GM12878 (cell line): ENCODE data around the gene PDIA4. TPM values are rescaled to one million over a fixed set of nuclear protein-coding genes. Genes with fewer than 3 reads are reported as not detected.
"Not testable (repeated sequence)": the region's sequence is repeated elsewhere in the genome, so short reads cannot be mapped to it uniquely, and the experiment has no call there.

Experiments used
- ATAC-seq: fragments of 200-7000 bp; cut with Tn5 transposase; 3 replicates; pipeline ENCODE4 v1.9.1; 2020; ENCODE audit warnings: mild to moderate bottlenecking, moderate library complexity
- BruUV-seq: library from RNA; stranded (reverse); fragments of 400-500 nt; replicated peaks from 2 replicates; lab custom pipeline; 2021; lab: Mats Ljungman, UMichigan
- CTCF ChIA-PET: fragments of 300-600 bp; sonication (Branson Sonifier 250); formaldehyde crosslinking; extraction: SDS; loops from one replicate; lab custom pipeline; 2021; ENCODE audit warnings: inconsistent platforms; lab: Yijun Ruan, JAX
- POLR2A ChIA-PET: fragments of 350-600 bp; formaldehyde crosslinking; extraction: SDS; loops from one replicate; lab custom pipeline; 2021; ENCODE audit warnings: inconsistent platforms; lab: Charles Lee
- RAD21 ChIA-PET: fragments of 300-600 bp; sonication (Branson Sonifier 250); formaldehyde crosslinking; loops from one replicate; lab custom pipeline; 2023; ENCODE audit warnings: antibody characterized with exemption; ENCODE audit not compliant: unreplicated experiment; lab: Charles Lee
- SMC1A ChIA-PET: fragments of 300-600 bp; sonication (Branson Sonifier 250); formaldehyde crosslinking; loops from one replicate; lab custom pipeline; 2023; ENCODE audit not compliant: unreplicated experiment, uncharacterized antibody; lab: Charles Lee
- DNase-seq: peaks from one replicate; pipeline ENCODE4 v3.0.0-alpha.2; 2011; ENCODE audit warnings: low read depth, low spot score
- FAIRE-seq: peaks from 3 replicates; lab custom pipeline; 2011; peaks lifted over from hg19 to GRCh38; lab: Jason Lieb, UNC
- H2AFZ ChIP-seq: 2 replicates; pipeline ENCODE4 v1.6.0; 2011; ENCODE audit warnings: low read depth, low read length, control low read depth; ENCODE audit not compliant: control insufficient read depth
- H3K27ac ChIP-seq: 2 replicates; pipeline ENCODE4 v1.5.1; 2011; ENCODE audit warnings: control low read depth; ENCODE audit not compliant: control insufficient read depth, insufficient read depth
- H3K27me3 ChIP-seq, 2 experiments: replicated peaks in 1 of 2; 2 replicates each; pipeline versions ENCODE4 v1.6.0 to v1.6.1; 2011; ENCODE audit warnings: low read length in 1 of 2; ENCODE audit not compliant: control insufficient read depth in 2 of 2, insufficient read depth in 2 of 2
- H3K36me3 ChIP-seq, 2 experiments: 2 replicates each; pipeline ENCODE4 v1.5.1; 2011; ENCODE audit warnings: low read length in 1 of 2; ENCODE audit not compliant: control insufficient read depth in 2 of 2, insufficient read depth in 2 of 2
- H3K4me1 ChIP-seq: 2 replicates; pipeline ENCODE4 v1.6.1; 2011; ENCODE audit warnings: mild to moderate bottlenecking, low read length, moderate library complexity, mixed read lengths; ENCODE audit not compliant: control insufficient read depth, insufficient read depth
- H3K4me2 ChIP-seq: 2 replicates; pipeline ENCODE4 v1.6.0; 2011; ENCODE audit warnings: control low read depth; ENCODE audit not compliant: control insufficient read depth, insufficient read depth
- H3K4me3 ChIP-seq: fragments of 200-600 bp; sonication (generic); 2 replicates; pipeline ENCODE4 v1.5.1; 2016
- H3K79me2 ChIP-seq: 2 replicates; pipeline ENCODE4 v1.6.0; 2011; ENCODE audit warnings: low read length; ENCODE audit not compliant: control insufficient read depth, insufficient read depth
- H3K9ac ChIP-seq: 2 replicates; pipeline ENCODE4 v1.8.0; 2011; ENCODE audit warnings: low read length, control low read depth, mixed read lengths; ENCODE audit not compliant: control insufficient read depth, insufficient read depth
- H3K9me3 ChIP-seq: replicated peaks from 3 replicates; pipeline ENCODE4 v1.5.1; 2011; ENCODE audit warnings: mild to moderate bottlenecking, low read length; ENCODE audit not compliant: control insufficient read depth, insufficient read depth
- H4K20me1 ChIP-seq: 2 replicates; pipeline ENCODE4 v1.6.0; 2011; ENCODE audit not compliant: control insufficient read depth, insufficient read depth
- JUND ChIP-seq: IDR thresholded peaks from 2 replicates; pipeline ENCODE4 v1.6.1; 2012; ENCODE audit warnings: low read depth, mild to moderate bottlenecking, low read length, improper control_type of control experiment, moderate library complexity
- NR2F1 ChIP-seq: fragments of 450-650 bp; conservative IDR thresholded peaks from 2 replicates; pipeline ENCODE4 v1.6.1; 2017; ENCODE audit warnings: mild to moderate bottlenecking
- TCF7 ChIP-seq: IDR thresholded peaks from 2 replicates; pipeline ENCODE4 v1.6.1; 2014; ENCODE audit warnings: antibody characterized with exemption, borderline replicate concordance
- ZNF24 ChIP-seq: fragments of 450-650 bp; IDR thresholded peaks from 2 replicates; pipeline ENCODE4 v1.6.1; 2017; ENCODE audit warnings: antibody characterized with exemption, mild to moderate bottlenecking
- WGBS: methylation state at CpG from one replicate; pipeline ENCODE4 v1.1.6; 2016; ENCODE audit warnings: low lambda C conversion rate; ENCODE audit not compliant: insufficient replicate concordance, insufficient coverage; ENCODE audit errors: missing lambda C conversion rate; 5-methylcytosine and 5-hydroxymethylcytosine counted together
- in situ Hi-C: fragments of 300-500 bp; cut with MboI; formaldehyde crosslinking; loops from 9 replicates; pipeline ENCODE4 v1.14.3; 2018; ENCODE audit warnings: mixed read lengths
- intact Hi-C: fragments of 100-400 bp; cut with micrococcal nuclease; formaldehyde crosslinking; loops from one replicate; pipeline ENCODE4 v1.14.2; 2022; ENCODE audit not compliant: unreplicated experiment
- polyA plus RNA-seq, 11 experiments: library from polyadenylated mRNA; depleted of rRNA in 4 of 11; unstranded in 6 of 11; stranded (reverse) in 5 of 11; fragments of >200 nt; fragmentation: Nextera tagmentation in 4 of 11; fragmentation: Illumina TruSeq in 1 of 11; extraction: Ambion mirVana in 4 of 11; extraction: Trizol in 1 of 11; gene quantifications; 1 replicate in 1 of 11; 2 replicates in 10 of 11; pipeline versions ENCODE4 v1.2.1 to v1.2.3, GENCODE V29; 2011 to 2016; ENCODE audit warnings: inconsistent platforms in 2 of 11, missing spikeins in 2 of 11, low read depth in 1 of 11
- total RNA-seq, 4 experiments: library from RNA; depleted of rRNA in 3 of 4; stranded (reverse); fragments of >200 nt in 3 of 4; fragmentation: Illumina TruSeq in 1 of 4; extraction: Trizol in 1 of 4; gene quantifications; 2 replicates each; pipeline versions ENCODE4 v1.2.1 to v1.2.3, GENCODE V29; 2013 to 2021
- TF ChIP-seq, protein P1 (sequence below): fragments of 450-650 bp; conservative IDR thresholded peaks from 2 replicates; pipeline ENCODE4 v1.6.1; 2017; ENCODE audit warnings: mild to moderate bottlenecking, moderate library complexity

The PDIA4 gene
- total and polyA plus RNA-seq, 10 of the 15 experiments (the other 5 are each of a cell fraction or from before 2014, with no cell fraction given): 7.1 to 306 (median 106) TPM

DNA sequence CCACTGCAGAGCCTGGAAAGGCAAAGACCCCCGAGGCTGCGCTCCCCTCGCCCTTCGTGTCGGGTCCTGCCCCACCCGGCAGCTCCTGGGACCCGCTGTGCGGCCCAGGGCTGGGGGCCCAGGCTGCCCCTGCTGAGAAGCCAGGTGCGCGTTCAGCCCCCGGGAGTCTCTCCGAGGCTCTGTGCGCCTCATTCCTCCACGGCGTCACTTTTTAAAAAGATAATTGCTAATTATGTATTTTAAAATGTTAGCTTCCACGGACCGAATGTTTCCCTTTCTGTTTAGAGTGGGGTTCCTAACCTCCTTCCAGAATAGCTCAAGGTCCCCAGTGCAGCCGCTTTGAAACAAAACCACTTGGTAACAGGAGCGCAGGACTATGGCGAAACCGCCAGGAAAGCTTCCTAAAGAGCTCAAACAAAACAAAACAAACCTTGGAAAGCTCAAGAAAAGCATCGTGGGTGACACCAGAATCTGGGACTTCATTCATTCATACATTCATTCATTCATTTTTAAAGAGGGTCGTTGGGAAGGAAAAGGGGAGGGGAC lies 45.6 kb downstream of the PDIA4 start:
- in situ Hi-C loops (no loop called here), intact Hi-C loops (no loop called here)
- Histone ChIP-seq H3K36me3 (no peaks in the 10 kb centered on the region), H3K4me2 (peak overlapping the region; percentile 81), H2AFZ (peak overlapping the region; percentile 30), H3K4me1 (no peaks in the 10 kb centered on the region; the same call in 1 of the 2 replicates), H4K20me1 (no peaks in the 10 kb centered on the region), H3K4me3 (peak overlapping the region; percentile 88), H3K27me3 (no peaks in the 10 kb centered on the region; a peak in 1 of 4 replicates), H3K9me3 (peaks cover 2% of the 10 kb centered on the region; the same call in 1 of the 3 replicates), H3K9ac (no peak overlapping the region), H3K27ac (no peak overlapping the region)
- no peak for DNase-seq
- RAD21 ChIA-PET: interaction anchor here (0.8 to 2.6 kb wide), 4 partner anchors 11 to 83 kb away, joined by 3 to 14 read pairs (median 4); no protein-coding TSS in a partner anchor
- SMC1A ChIA-PET: interaction anchor here (1.1 to 2.1 kb wide), 4 partner anchors 19 to 28 kb away, joined by 3 to 8 read pairs (median 4); no protein-coding TSS in a partner anchor
- POLR2A ChIA-PET: interaction anchor here (1.0 kb wide), 1 partner anchor 20 kb away, joined by 3 read pairs; no protein-coding TSS in a partner anchor
- ATAC-seq: no peak; the same call in 2 of the 3 replicates
- no TSS peak for BruUV-seq
- CTCF ChIA-PET: interaction anchor here (0.8 to 3.0 kb wide), 5 partner anchors 19 to 718 kb away, joined by 3 to 12 read pairs (median 3); partner anchors contain the start of gene ZNF282
- WGBS: 1% methylated on average over 23 of the region's 23 CpGs
- TF ChIP-seq, protein P1, sequence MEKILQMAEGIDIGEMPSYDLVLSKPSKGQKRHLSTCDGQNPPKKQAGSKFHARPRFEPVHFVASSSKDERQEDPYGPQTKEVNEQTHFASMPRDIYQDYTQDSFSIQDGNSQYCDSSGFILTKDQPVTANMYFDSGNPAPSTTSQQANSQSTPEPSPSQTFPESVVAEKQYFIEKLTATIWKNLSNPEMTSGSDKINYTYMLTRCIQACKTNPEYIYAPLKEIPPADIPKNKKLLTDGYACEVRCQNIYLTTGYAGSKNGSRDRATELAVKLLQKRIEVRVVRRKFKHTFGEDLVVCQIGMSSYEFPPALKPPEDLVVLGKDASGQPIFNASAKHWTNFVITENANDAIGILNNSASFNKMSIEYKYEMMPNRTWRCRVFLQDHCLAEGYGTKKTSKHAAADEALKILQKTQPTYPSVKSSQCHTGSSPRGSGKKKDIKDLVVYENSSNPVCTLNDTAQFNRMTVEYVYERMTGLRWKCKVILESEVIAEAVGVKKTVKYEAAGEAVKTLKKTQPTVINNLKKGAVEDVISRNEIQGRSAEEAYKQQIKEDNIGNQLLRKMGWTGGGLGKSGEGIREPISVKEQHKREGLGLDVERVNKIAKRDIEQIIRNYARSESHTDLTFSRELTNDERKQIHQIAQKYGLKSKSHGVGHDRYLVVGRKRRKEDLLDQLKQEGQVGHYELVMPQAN: no peak
- TF ChIP-seq ZNF24 (peak; percentile 90), NR2F1 (peak; percentile 67)
- TF ChIP-seq, all 136 proteins: peak for 2
- FAIRE-seq: no peak
- no peaks in the 10 kb centered on the region for H3K79me2 ChIP-seq

GRCh38 chr7:148979827-148980226 lies 48.5 kb downstream of the PDIA4 start:
- no peak for DNase-seq
- FAIRE-seq: no peak

GRCh38 chr7:148979072-148979471 lies 49.2 kb downstream of the PDIA4 start:
- H4K20me1 ChIP-seq, ATAC-seq, H3K9ac ChIP-seq, in situ Hi-C loops, BruUV-seq, H3K9me3 ChIP-seq, H3K79me2 ChIP-seq, H3K4me1 ChIP-seq, DNase-seq, SMC1A ChIA-PET, H2AFZ ChIP-seq, H3K4me2 ChIP-seq, H3K27ac ChIP-seq, FAIRE-seq, H3K36me3 ChIP-seq, H3K4me3 ChIP-seq, POLR2A ChIA-PET, H3K27me3 ChIP-seq, RAD21 ChIA-PET, intact Hi-C loops: not testable (repeated sequence)
- 75% methylated on average over 7 of the region's 7 CpGs for WGBS
- CTCF ChIA-PET: interaction anchor here (0.9 kb wide), 1 partner anchor 123 kb away, joined by 4 read pairs; no protein-coding TSS in a partner anchor

More at GRCh38 chr7:148979827-148980226, 48.5 kb downstream of the PDIA4 start:
- Histone ChIP-seq H4K20me1 (no peaks in the 10 kb centered on the region), H3K9ac (no peak overlapping the region), H2AFZ (no peak overlapping the region), H3K27me3 (no peaks in the 10 kb centered on the region; a peak in 1 of 4 replicates), H3K4me2 (no peak overlapping the region), H3K9me3 (peaks cover 2% of the 10 kb centered on the region; the same call in 1 of the 3 replicates), H3K79me2 (no peaks in the 10 kb centered on the region), H3K4me3 (no peak overlapping the region), H3K4me1 (no peaks in the 10 kb centered on the region), H3K36me3 (no peaks in the 10 kb centered on the region), H3K27ac (no peak overlapping the region)
- SMC1A ChIA-PET: no interaction called here
- 57% methylated on average over 9 of the region's 9 CpGs for WGBS
- no peak for TF ChIP-seq JUND
- no peak for TF ChIP-seq TCF7
- CTCF ChIA-PET: interaction anchor here (0.9 kb wide), 1 partner anchor 124 kb away, joined by 4 read pairs; no protein-coding TSS in a partner anchor
- RAD21 ChIA-PET: no interaction called here
- POLR2A ChIA-PET: no interaction called here
- BruUV-seq: no TSS peak
- no peak for ATAC-seq
- in situ Hi-C loops: no loop called here
- intact Hi-C loops: no loop called here
